Anterior cingulate cortex (tissue), 58 donors: ENCODE results near the gene PLEKHG3.

Source experiments
- DNase-seq, 58 donors: peaks; one replicate each; lab custom pipeline; 2025; lab: John Stamatoyannopoulos, UW

Gene PLEKHG3

GRCh38 chr14:64704143-64704742 lies at the start of gene PLEKHG3:
Gene PLEKHG3 (plus strand): TSS chr14:64704424. CDS start chr14:64727632, 23,208 bp downstream.
- DNase-seq: peak in 54 of 58 donors; percentile 25 to 89 (median 66)

- no peak for DNase-seq
Measured at GRCh38 chr14:64654901-64655300, 49.3 kb upstream of the PLEKHG3 start.

GRCh38 chr14:64656986-64657385 lies 47.2 kb upstream of the PLEKHG3 start:
- DNase-seq: no peak

- no peak for DNase-seq
Measured at GRCh38 chr14:64658201-64658600, 46.0 kb upstream of the PLEKHG3 start.

- peak in 1 of 58 donors; percentile 2 for DNase-seq
Measured at GRCh38 chr14:64658700-64659264, 45.4 kb upstream of the PLEKHG3 start.

GRCh38 chr14:64659366-64659765 lies 44.9 kb upstream of the PLEKHG3 start:
- no peak for DNase-seq

GRCh38 chr14:64663174-64663573 lies 41.0 kb upstream of the PLEKHG3 start:
- DNase-seq: no peak

GRCh38 chr14:64671591-64671990 lies 32.6 kb upstream of the PLEKHG3 start:
- peak in 3 of 58 donors; percentile 12 to 65 (median 13) for DNase-seq

- no peak for DNase-seq
Measured at GRCh38 chr14:64673316-64673715, 30.9 kb upstream of the PLEKHG3 start.

- DNase-seq: no peak
Measured at GRCh38 chr14:64673748-64674147, 30.5 kb upstream of the PLEKHG3 start.

GRCh38 chr14:64674829-64675228 lies 29.4 kb upstream of the PLEKHG3 start:
- no peak for DNase-seq

- no peak for DNase-seq
Measured at GRCh38 chr14:64675312-64675711, 28.9 kb upstream of the PLEKHG3 start.

- DNase-seq: no peak
Measured at GRCh38 chr14:64676410-64677008, 27.7 kb upstream of the PLEKHG3 start.

GRCh38 chr14:64680013-64680713 lies 24.1 kb upstream of the PLEKHG3 start:
- DNase-seq: peak in 25 of 58 donors; percentile 7 to 64 (median 32)

GRCh38 chr14:64680714-64681065 lies 23.5 kb upstream of the PLEKHG3 start:
- DNase-seq: no peak

- peak in 52 of 58 donors; percentile 18 to 90 (median 70) for DNase-seq
Measured at GRCh38 chr14:64681796-64682710, 22.2 kb upstream of the PLEKHG3 start.

- no peak for DNase-seq
Measured at GRCh38 chr14:64682843-64683242, 21.4 kb upstream of the PLEKHG3 start.

GRCh38 chr14:64683264-64683663 lies 21.0 kb upstream of the PLEKHG3 start:
- peak in 55 of 58 donors; percentile 29 to 96 (median 80) for DNase-seq

- DNase-seq: peak in 7 of 58 donors; percentile 13 to 67 (median 28)
Measured at GRCh38 chr14:64684091-64684490, 20.1 kb upstream of the PLEKHG3 start.
